Left ventricle myocardium inferior (tissue), 1 donor: ENCODE results near the gene ZPR1. TPM values are rescaled to one million over a fixed set of nuclear protein-coding genes. Genes with fewer than 3 reads are reported as not detected.

Experiments used
- DNase-seq: peaks from one replicate; pipeline ENCODE4 v3.0.0-alpha.2; 2020
- H3K27ac ChIP-seq: fragments of 200-600 bp; replicated peaks from 2 replicates; pipeline ENCODE4 v1.8.0; 2021
- H3K27me3 ChIP-seq: fragments of 200-600 bp; 2 replicates; pipeline ENCODE4 v1.8.0; 2021; ENCODE audit warnings: low read depth
- H3K36me3 ChIP-seq: fragments of 200-600 bp; 2 replicates; pipeline ENCODE4 v1.8.0; 2021
- H3K4me1 ChIP-seq: fragments of 200-600 bp; 2 replicates; pipeline ENCODE4 v1.8.0; 2021
- H3K4me3 ChIP-seq: fragments of 200-600 bp; 2 replicates; pipeline ENCODE4 v1.8.0; 2021; ENCODE audit warnings: mild to moderate bottlenecking, moderate library complexity
- H3K9me3 ChIP-seq: fragments of 200-600 bp; replicated peaks from 2 replicates; pipeline ENCODE4 v1.8.0; 2021
- CTCF ChIP-seq: fragments of 200-600 bp; IDR thresholded peaks from 2 replicates; pipeline ENCODE4 v1.8.0; 2021; ENCODE audit warnings: antibody characterized with exemption, mild to moderate bottlenecking, borderline replicate concordance
- intact Hi-C: fragments of 100-400 bp; cut with micrococcal nuclease; formaldehyde crosslinking; loops from one replicate; pipeline ENCODE4 v1.11.0; 2022
- total RNA-seq: library from RNA; stranded (reverse); fragmentation: NEBNext Ultra II Directional; extraction: Animal tissue kit (Norgen Biotek cat#: 25700); gene quantifications from one replicate; pipeline ENCODE4 v1.2.1, GENCODE V29; 2021
- donor health status: DM: no; HTN: yes; CAD: no; lungs with severe emphysema.

The ZPR1 gene
- total RNA-seq, 1 donor from 2014 or later: 26.4 TPM

GRCh38 chr11:116798368-116798767 lies 10.5 kb upstream of the ZPR1 start:
- DNase-seq: no peak

GRCh38 chr11:116797816-116798215 lies 10.0 kb upstream of the ZPR1 start:
- no peaks in the 10 kb centered on the region for H3K9me3 ChIP-seq
- H3K27me3 ChIP-seq: no peaks in the 10 kb centered on the region
- no peak overlapping the region for H3K27ac ChIP-seq
- H3K4me1 ChIP-seq: peaks cover 10% of the 10 kb centered on the region
- H3K4me3 ChIP-seq: no peak overlapping the region
- no peak for DNase-seq
- H3K36me3 ChIP-seq: no peaks in the 10 kb centered on the region
- TF ChIP-seq CTCF: no peak
- intact Hi-C loops: no loop called here

More at GRCh38 chr11:116798368-116798767, 10.5 kb upstream of the ZPR1 start:
- intact Hi-C loops: no loop called here
- TF ChIP-seq CTCF: no peak
- Histone ChIP-seq H3K4me1 (peaks cover 10% of the 10 kb centered on the region), H3K36me3 (no peaks in the 10 kb centered on the region), H3K27me3 (no peaks in the 10 kb centered on the region), H3K4me3 (no peak overlapping the region), H3K9me3 (no peaks in the 10 kb centered on the region), H3K27ac (no peak overlapping the region)

- H3K9me3 ChIP-seq: no peaks in the 10 kb centered on the region
- no peak for TF ChIP-seq CTCF
- no peaks in the 10 kb centered on the region for H3K27me3 ChIP-seq
- H3K27ac ChIP-seq: no peak overlapping the region
- no peaks in the 10 kb centered on the region for H3K36me3 ChIP-seq
- no peak for DNase-seq
- intact Hi-C loops: no loop called here
- H3K4me3 ChIP-seq: no peak overlapping the region
- peaks cover 12% of the 10 kb centered on the region for H3K4me1 ChIP-seq
Observed at GRCh38 chr11:116796548-116796947, 8.7 kb upstream of the ZPR1 start.

GRCh38 chr11:116794851-116795250 lies 7.0 kb upstream of the ZPR1 start:
- H3K4me3 ChIP-seq: no peak overlapping the region

GRCh38 chr11:116793772-116794097 lies 5.9 kb upstream of the ZPR1 start:
- no peaks in the 10 kb centered on the region for H3K9me3 ChIP-seq
- peaks cover 19% of the 10 kb centered on the region for H3K4me1 ChIP-seq
- no peak overlapping the region for H3K4me3 ChIP-seq
- H3K27ac ChIP-seq: no peak overlapping the region
- intact Hi-C loops: loop anchor here (5.0 kb wide), 1 partner anchor 434 kb away; no protein-coding TSS in a partner anchor
- H3K36me3 ChIP-seq: no peaks in the 10 kb centered on the region
- DNase-seq: no peak
- no peaks in the 10 kb centered on the region for H3K27me3 ChIP-seq
- no peak for TF ChIP-seq CTCF

More at GRCh38 chr11:116794851-116795250, 7.0 kb upstream of the ZPR1 start:
- TF ChIP-seq CTCF: no peak
- Histone ChIP-seq H3K4me1 (peaks cover 19% of the 10 kb centered on the region), H3K27me3 (no peaks in the 10 kb centered on the region), H3K27ac (no peak overlapping the region), H3K9me3 (no peaks in the 10 kb centered on the region), H3K36me3 (no peaks in the 10 kb centered on the region)
- no peak for DNase-seq
- intact Hi-C loops: loop anchor here (5.0 kb wide), 1 partner anchor 432 kb away; no protein-coding TSS in a partner anchor
